Activated effector memory CD4-positive, alpha-beta T cell treated with Interleukin-2 at 50 U/mL for 16 hours (primary cell): ENCODE data around the gene KCTD1.

Source experiments
- DNase-seq: peaks from one replicate; pipeline ENCODE4 v3.0.0-alpha.2; 2020

KCTD1 gene

DNA sequence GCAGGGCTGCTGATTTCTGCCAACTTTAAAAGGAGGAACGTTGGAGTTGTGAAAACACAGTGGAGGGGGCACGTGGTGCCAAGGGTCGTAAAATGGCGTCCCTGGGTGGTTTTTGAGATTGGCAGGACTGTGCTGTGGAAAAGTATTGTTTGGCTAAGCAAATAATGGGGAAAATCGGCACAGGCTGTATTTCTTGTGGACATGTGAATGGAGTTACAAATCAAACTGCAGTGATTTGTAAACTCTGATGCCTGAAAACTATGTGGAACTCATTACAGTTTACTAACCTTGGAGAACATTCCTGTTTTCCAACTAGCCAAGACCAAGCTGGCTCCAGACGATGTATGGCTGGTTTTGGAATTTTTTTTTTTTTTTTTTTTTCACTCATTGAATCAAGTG is 68.7 kb downstream of the KCTD1 start:
- DNase-seq, result no peak

DNA sequence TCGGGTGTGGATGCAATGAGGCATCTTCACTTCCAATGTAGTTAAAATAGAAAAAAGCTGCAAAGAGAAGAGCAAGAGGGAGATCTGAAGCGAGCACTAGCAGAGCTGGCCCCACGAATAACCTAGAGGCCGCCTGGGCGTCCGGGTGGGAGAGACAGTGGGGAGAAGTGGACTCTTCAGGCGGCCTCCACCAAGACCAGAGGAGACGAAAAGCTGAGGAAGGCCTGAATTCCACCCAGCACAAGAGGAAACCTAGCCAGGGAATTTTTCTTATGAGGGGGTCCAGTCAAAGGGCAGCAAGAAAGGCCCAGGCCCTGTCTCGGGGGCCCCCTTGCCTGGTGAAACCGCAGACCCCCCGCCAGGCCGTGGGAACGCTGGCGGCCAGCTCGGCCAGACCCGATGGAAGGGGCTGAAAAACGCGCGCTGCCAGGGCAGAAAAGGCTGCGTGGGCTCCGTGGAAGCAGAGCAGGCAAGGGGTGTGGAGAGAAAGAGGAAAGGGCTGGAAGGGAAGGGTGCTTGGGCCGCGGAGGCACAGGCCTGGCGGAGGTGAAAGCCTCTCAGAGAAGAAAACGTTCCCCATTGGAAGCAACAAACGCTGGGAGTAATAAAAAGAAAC is 69.2 kb downstream of the KCTD1 start:
- no peak for DNase-seq

DNA sequence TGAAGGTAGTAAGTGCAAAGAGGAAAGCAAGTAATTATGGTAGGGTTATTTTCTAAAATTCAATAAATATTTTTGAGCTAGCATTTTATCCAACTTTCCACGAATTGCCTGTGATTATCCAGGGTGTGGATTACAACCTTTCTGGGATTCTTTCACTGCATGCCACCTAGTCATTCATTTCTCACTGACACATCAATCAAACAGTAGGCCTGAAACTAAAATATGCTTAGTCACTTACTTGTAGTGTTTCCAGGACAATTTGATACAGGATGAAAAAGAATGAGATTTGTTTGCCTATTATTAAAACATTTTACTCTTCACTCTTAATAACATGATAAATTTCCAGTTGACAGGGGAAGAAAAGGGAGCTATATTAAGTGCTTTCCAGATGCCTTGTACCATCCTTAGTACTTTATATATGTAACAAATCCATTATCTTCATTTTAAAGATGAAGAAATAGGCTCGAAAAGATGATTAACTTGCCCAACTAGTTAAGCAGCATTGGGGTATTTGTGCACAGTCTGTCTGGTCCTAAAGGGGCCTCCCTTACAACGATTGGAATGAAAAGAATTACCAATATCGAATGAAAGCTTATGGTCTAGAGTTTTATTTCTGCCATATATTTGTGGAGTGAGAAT is 70.4 kb downstream of the KCTD1 start:
- no peak for DNase-seq

DNA sequence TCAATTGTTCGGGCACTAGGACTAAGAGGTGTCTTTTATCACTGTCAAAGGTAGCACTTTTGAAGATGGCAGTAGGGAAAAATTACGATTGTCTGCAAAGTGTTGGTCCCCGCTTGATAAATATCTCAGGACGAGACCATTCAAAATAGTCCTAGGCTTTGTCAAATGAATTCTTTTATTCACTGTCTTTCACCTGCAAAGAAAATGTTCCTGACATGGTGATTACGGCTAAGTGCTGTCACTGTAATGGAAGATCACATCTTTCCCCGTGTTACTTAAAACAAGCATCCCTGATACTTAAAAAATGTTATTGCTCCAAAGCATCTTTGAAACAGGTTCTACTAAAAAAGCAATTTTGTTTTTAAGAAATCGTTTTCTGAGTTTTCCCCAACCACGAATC is 71.7 kb downstream of the KCTD1 start:
- DNase-seq, result no peak

DNA sequence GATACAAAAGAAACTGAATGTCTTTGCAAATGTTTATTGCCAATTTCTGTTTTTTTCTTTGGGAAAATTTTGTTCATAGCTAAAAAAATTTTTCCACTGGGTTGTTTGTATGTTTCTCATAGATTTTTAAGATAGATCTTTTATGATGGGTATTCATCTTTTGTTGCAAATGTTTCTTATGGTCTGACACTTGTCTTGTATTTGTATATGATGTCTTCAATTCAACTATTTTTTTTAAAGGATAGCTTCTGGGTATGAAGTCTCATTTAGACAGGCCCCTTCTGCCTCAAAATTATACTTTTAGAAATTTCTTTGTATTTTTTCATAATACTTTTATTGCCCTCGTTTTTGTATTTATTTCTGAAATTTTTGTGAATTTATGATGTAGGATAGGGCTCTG is 73.8 kb downstream of the KCTD1 start:
- no peak for DNase-seq

DNA sequence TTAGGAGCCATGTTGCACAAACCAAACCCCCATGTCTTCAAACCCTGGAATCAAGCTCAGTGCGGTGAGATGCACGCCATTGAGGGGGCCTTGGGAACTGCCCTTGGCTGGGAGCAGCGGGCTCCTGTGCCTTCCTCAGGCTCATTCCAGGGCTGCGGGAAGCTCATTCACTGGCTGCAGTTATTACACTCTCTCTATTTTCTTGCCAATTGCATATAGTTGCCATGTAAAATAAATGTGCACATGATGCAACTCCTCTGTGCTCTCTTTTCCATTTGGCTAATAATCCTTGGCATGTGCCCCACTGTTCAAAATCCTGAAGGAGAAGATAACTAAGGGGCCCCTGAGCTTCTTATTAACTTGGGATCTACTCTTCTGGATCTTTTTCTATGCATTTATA is 74.7 kb downstream of the KCTD1 start:
- DNase-seq, result no peak

DNA sequence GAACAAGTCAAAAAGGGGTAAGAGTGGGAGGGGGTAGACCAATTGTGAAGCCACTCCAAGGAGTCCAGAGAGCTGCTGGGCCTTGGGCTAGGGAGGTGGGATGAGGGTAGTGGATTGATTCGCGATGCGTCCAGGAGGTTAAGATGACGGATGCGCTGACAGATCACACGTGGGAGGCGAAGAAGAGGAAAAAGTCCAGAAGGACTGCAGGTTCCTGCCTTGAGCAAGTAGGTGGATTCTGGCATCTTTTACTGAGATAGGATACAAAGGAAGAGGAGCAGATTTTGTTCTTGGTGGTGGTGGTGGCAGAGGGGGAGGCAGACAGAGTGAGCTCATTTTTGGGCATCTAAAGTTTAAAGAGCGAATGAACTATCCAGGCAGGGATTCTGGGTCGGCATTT is 76.5 kb downstream of the KCTD1 start:
- DNase-seq, result no peak

DNA sequence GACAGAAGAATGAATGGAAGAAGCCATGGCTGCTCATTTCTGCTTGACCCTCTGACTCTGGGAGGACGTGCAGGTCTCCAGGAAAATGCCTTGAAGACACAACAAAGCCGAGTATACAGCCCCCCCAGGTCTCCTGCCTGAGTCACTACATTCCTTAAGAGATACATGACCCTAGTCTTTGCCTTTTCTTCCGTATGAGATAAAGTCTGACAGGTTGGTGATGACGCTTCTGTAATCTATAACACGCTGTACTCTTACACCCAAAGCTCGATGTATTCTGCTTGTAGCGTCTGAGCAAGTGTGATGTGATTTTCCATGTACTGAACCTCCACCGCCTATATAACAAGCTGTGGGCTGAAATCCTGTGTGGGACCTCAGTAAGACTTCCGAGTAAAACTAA is 77.3 kb downstream of the KCTD1 start:
- no peak for DNase-seq

DNA sequence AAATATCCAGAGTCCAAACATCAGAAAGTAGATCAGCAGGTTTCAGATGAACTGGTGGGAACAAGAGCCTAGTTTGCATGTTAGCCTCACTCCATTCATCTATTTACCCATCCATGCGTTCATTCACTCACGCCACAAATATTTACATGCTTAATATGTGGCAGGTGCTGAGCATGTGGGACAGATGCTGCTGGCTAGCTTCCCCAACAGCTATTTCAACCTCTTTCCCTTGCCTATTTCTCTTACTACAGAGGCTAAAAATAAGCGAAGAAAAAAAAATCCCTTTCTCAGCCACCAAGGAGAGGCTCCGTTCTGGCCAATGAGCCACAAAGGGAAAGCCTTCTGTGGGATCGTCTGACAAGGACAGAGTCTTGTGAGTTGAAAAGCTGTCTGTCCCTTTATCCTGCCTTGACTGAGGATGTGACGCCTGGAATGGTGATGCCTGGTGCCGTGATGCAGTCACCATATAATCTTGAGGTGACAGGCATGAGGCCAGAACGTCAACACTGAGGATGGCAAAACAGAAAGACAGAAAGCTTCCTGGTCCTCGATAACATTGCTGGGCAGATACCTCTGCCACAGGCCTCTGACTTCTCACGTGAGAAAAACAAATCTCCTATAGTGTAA is 78.2 kb downstream of the KCTD1 start:
- no peak for DNase-seq

DNA sequence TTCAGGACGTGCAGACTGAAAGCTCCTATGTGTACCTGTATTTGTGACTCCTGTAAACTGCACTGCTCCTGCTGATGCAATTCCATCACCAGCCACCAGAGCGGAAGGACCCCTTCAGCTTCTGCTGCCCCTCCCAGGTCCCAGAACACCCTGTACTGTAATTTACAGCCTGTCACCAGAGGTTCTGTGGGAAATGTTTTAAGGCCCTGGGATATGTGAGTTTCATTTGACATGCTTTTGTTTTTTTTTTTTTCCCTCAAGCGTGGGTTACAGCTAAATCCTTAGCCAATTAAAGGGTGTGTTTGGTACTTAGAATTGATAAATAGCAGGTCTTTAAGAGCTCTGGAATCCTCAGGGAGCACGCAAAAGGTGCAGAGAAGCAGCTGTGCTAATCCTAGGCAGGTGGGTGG is 79.4 kb downstream of the KCTD1 start:
- DNase-seq, result no peak

DNA sequence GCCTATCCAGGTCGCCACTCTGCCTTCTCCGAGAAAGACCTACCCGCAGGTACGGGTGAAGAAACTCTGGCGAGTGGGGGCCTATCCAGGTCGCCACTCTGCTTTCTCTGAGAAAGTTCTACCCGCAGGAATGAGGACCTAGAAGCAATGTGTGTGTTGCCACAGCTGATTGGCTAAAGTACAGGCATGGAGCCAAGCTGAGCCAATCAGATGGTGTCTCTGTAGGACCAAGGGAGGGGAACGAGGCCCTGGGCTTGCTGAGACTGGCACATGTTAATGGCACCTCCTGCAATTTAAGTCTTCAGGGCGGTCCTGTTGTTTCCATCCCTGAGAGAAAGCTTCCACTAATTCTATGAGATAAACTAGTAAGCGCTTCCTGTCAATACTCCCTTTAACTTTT is 82.3 kb downstream of the KCTD1 start:
- no peak for DNase-seq

DNA sequence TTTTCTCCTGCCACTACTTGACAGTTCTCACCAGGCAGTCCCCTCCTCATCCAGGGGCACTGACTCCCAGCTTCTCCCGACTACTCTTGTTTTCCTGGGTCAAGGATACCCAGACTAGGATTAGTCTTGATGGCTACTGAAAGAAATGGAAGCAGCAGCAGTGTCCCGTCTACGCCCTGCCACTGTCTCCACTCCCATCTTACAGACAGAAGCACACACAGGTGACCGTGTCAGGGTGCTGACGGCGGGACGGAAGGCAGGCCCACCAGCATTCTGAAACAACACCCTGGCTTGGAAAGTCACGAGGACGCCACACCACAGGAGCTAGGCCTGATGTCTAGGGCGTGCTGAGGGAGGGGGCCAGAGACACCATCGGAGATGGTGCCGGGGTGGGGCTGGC is 82.9 kb downstream of the KCTD1 start:
- no peak for DNase-seq

DNA sequence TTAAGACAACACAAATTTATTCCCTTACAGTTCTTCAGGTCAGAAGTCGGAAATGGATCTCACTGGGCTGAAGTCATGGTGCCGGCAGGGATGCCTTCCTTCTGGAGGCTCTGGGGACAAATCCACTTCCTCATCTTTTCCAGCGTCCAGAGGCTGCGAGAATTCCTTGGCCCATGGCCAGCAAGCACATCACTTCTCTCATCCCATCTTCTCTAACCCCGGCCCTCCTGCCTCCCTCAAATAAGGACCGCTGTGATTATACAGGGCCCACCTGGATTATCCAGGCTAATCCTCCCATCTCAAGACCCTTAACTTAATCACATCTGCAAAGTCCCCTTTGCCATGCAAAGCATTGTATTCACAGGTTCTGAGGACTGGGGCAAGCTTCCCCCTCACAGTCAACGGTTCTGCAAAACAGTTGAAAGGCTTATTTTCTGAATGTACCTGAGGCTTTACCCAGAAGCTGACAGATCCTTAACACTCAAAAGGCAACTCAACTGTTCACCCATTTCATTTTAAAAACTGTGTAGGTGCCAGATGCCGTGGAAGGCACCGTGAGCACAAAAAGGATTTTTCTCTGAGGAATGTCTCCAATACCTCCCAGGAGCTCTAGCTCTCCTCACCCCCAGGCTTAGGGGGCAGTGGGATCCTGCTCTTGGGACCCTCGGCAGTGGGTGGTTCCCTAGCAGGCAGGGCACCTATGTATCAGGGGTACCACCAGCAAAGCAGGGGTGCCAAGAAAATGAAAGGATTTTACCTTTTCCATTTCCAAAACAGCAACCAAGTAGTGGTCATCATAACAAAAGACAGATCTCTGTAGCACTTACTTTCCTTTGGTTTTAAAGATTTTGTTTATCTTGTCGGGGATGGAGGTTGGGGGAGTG is 84.0 kb downstream of the KCTD1 start:
- no peak for DNase-seq

DNA sequence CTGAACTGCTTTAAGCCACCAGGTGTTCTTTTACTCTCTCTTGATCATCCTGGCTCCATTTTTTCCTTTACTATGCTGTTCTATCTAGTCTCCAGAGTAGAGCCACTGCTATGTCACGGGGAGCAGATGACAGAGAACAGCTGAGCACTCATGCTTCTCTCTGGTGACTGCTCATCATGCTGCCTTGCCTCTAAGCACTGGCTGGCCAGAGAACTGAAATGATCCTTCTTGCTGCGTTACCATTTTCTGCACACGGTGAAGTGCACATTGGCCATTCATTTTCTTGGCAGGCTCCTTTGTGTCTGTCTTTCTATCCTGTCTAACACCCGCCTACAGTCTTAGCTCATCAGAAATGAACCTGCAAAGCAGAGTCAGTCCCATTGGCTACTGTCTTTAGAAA is 86.0 kb downstream of the KCTD1 start:
- DNase-seq, result no peak

DNA sequence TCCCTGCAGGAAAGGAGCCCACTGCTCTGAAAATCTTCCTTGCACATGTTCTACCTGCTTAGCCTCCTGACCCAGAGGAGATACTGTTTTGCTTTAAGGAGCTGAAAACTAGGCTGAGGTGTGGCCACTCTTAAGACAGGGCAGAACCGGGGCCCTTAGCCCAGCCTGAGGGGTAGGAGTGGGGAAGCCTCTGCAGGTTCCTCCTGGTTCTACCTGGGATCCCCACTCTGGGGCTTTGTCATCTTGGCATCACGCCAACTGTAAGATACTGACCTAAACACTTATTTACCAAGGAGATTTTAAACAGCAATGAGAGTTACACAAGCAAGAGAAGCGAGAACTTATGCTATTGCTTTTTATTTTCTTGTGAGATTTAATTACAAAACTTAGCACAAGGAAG is 86.9 kb downstream of the KCTD1 start:
- DNase-seq, result no peak

DNA sequence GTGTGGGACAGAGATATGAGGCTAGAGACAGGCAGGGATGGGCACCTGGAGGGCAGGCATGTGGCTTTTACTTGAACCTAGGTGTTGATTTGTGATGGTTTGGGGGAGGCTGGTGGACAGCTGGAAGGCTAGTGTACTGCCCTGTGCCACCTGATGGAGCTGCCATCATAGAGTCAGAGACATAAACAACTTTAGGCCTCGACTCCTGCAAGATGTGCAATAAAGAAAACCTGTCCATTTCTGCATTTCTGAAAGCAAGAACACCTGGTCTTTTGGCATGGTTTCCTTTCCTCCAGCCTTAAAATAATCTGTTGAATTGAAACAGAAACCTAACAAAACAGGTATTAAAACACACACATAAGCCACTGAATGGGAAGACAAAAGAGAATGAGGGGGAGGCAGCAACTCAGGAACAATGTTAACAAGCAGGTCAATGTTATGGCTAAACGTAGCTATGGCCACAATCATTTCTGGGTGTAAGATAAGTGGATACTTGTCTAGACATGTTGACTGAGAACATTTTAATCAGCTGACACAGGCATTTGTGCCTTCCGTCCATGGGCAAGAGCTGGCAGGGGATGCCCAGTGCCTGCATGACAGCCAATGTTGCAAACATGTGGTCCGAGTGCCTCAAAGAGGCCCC is 87.8 kb downstream of the KCTD1 start:
- no peak for DNase-seq

DNA sequence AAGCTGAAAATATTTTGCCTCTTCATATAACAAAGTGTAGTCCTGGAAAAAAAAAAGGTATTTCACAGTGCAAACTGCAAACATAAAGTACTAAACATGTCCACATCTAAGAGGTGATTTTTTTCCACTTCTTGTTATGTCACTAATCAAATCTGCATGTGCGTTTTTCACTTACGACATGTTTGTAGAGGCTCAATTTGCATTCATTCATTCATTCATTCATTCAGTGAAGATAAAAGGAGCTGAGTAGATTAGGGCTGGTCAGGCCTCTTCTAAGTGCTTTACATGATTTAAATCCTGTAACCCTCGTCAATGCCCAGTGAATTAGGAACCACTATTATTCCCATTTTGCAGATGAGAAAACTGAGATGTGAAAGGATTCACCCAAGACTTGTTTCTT is 88.5 kb downstream of the KCTD1 start:
- no peak for DNase-seq

DNA sequence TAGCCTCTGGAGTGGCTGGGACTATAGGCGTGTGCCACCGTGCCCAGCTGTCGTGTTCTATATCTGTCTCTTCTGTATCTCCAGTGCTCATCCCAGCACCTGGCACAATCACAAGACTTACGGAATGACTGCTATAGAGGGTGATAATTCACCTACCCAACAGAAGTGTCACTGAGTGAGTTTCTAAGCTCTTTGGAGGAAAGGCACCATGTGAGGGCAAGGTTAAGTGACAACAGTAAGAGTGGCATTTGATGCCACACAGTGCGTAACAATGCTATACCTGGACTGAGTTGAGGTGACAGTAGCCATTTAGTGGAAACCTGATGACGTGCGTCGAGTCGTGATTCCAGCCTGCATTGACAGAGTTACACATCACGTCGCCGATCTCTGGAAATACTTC is 89.0 kb downstream of the KCTD1 start:
- DNase-seq, result no peak

DNA sequence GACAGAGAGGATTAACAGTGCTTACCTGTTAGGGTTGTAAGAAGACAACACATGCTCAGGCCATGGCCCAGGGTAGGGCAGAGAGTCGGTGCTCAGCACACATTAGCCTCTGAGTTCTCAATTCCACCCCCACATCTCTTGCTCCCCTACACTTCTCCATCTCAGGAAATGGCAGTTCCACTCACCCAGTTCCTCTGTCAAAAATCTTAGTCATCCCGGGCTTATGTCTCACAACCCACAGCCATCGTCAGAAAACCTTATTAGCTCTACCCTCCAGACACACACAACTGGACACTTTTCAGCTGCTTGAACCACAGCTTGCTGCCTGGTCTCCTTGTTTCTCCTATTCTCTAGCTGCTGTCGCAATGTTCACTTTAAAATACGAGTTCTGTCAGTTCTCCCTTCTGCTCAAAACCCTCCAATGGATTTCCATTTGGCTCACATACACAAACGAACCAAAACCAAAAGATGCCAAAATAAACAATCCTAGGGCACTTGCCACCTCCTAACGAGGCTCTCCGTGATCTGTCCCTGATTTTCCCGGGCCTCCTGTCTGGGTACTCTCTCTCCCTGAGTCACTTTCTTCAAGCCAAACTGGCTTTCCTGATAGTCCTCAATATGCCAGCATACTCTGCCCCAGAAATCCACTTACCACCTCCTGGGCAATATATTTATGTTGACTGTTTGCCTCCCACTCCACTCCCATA is 89.7 kb downstream of the KCTD1 start:
- no peak for DNase-seq

DNA sequence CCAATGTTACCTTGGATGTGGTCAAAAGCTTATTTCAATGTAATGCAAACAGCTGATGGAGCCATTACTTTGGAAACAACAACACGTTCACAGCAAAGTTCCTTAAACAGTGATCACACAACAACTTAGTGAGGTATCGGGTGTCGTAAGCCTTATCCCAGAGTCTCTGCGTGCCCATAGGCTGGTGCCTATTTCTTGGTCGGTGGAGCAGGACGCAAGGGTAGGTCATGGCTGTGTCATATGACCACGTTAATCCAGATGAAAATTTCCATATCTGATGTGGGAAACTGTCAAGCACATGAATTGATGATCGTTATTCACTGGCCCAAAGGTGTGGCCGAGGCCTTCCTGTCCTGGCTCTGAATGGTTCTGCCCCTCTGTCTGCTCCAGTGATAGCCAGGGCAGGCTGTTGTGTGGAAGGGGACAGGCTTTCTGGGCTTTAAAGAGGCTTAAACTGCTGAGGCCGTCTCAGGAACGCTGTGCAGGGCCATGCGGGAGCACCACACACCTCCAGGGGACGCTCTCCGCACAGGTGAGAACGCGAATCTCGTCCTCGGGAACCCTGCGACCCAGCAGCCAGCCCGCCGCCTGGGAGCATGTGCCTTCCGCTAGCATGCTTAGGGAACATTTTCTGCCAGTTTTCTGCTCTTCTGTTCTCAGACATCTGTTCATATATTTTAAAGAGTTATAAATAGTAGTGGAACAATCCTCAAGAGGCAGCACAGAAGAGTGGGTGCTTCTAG is 90.6 kb downstream of the KCTD1 start:
- no peak for DNase-seq

DNA sequence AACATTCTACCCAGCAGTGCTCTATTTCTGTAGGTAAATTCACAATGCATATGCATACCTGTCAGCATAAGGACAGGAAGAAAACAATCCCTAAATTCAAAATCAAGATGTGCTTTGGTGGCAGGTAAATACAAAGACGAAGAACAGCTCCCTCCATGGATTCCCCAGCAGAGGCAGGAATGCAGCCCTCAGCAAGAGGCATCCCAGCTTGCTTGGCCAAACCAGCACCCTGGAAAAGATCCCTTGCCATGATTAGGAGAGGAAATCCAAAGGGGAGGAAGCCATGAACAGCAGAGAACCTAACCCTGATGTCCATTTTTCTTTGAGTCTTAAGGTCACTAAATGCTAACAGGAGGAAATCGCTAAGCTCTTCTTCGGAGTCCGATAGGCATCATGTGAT is 91.2 kb downstream of the KCTD1 start:
- DNase-seq, result no peak

DNA sequence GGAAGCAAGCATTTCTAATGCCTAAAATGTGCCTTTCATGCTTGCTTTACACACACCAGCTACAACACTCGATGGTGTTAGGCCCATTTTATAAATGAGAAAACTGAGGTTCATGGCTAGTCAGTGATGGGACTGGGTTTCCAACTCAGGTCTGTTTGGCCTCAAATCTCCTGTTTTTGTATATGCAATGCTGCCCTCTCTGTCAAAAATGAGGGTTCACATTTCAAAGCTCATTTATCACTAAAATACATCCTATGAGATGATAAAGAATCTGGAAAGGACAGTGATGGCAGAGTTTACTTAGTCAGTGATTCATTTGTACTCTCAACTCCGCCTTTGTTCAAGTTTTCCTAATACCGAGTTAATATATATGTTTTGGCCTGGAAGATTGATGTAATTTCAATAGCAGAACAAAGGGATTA is 92.3 kb downstream of the KCTD1 start:
- DNase-seq, result no peak
